IMR-90 (cell line): ENCODE measurements around the gene DOCK4.

Experiments used
- FOS ChIP-seq: fragments of 150-350 bp; IDR thresholded peaks from 2 replicates; pipeline ENCODE4 v1.6.1; 2016; ENCODE audit warnings: low read depth, low read length
- MXI1 ChIP-seq: IDR thresholded peaks from 2 replicates; pipeline ENCODE4 v1.6.1; 2012; ENCODE audit warnings: low read depth, mild to moderate bottlenecking, low read length, moderate library complexity, borderline replicate concordance
- POLR2A ChIP-seq: IDR thresholded peaks from 2 replicates; pipeline ENCODE4 v1.6.1; 2012; ENCODE audit warnings: mild to moderate bottlenecking, low read depth, low read length
- TF ChIP-seq, protein P1 (sequence below): conservative IDR thresholded peaks from 2 replicates; pipeline ENCODE4 v1.5.1; 2012; ENCODE audit warnings: mild to moderate bottlenecking, low read depth, low read length, improper control_type of control experiment
- TF ChIP-seq, protein P2 (sequence below): fragments of 150-350 bp; IDR thresholded peaks from 2 replicates; pipeline ENCODE4 v1.6.1; 2017; ENCODE audit warnings: mild to moderate bottlenecking, antibody characterized with exemption, low read length, low read depth

DNA sequence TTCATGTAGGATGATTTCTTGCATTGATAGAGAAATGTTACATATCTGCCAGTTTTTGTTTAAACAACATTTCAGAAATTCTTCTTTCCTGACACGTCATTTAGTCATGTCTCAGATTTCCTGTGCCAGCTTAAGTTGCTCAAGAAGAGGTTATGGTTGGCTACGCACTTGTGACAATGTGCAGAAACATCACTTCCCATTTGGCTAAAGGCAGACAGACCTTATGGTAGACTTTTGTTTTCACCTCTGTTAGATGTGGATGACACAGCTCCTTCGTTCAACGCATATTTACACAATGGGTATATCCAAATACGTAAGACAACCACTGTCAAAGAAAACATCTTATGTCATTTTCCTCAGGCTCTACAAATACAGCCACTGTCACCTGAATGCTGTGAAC is 125.8 kb downstream of the DOCK4 start:
- no peak for TF ChIP-seq MXI1
- TF ChIP-seq, protein P1, sequence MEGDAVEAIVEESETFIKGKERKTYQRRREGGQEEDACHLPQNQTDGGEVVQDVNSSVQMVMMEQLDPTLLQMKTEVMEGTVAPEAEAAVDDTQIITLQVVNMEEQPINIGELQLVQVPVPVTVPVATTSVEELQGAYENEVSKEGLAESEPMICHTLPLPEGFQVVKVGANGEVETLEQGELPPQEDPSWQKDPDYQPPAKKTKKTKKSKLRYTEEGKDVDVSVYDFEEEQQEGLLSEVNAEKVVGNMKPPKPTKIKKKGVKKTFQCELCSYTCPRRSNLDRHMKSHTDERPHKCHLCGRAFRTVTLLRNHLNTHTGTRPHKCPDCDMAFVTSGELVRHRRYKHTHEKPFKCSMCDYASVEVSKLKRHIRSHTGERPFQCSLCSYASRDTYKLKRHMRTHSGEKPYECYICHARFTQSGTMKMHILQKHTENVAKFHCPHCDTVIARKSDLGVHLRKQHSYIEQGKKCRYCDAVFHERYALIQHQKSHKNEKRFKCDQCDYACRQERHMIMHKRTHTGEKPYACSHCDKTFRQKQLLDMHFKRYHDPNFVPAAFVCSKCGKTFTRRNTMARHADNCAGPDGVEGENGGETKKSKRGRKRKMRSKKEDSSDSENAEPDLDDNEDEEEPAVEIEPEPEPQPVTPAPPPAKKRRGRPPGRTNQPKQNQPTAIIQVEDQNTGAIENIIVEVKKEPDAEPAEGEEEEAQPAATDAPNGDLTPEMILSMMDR, result no peak
- TF ChIP-seq POLR2A, result no peak
- TF ChIP-seq FOS, result peak; percentile 59
- TF ChIP-seq, protein P2, sequence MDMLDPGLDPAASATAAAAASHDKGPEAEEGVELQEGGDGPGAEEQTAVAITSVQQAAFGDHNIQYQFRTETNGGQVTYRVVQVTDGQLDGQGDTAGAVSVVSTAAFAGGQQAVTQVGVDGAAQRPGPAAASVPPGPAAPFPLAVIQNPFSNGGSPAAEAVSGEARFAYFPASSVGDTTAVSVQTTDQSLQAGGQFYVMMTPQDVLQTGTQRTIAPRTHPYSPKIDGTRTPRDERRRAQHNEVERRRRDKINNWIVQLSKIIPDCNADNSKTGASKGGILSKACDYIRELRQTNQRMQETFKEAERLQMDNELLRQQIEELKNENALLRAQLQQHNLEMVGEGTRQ, result no peak
